ENCODE results near the gene FOXL1. TPM values are rescaled to one million over a fixed set of nuclear protein-coding genes. Genes with fewer than 3 reads are reported as not detected.
"Not testable (repeated sequence)": the region's sequence is repeated elsewhere in the genome, so short reads cannot be mapped to it uniquely, and the experiment has no call there.

FOXL1 gene
- total RNA-seq, 2 experiments from 2014 or later: not detected

DNA sequence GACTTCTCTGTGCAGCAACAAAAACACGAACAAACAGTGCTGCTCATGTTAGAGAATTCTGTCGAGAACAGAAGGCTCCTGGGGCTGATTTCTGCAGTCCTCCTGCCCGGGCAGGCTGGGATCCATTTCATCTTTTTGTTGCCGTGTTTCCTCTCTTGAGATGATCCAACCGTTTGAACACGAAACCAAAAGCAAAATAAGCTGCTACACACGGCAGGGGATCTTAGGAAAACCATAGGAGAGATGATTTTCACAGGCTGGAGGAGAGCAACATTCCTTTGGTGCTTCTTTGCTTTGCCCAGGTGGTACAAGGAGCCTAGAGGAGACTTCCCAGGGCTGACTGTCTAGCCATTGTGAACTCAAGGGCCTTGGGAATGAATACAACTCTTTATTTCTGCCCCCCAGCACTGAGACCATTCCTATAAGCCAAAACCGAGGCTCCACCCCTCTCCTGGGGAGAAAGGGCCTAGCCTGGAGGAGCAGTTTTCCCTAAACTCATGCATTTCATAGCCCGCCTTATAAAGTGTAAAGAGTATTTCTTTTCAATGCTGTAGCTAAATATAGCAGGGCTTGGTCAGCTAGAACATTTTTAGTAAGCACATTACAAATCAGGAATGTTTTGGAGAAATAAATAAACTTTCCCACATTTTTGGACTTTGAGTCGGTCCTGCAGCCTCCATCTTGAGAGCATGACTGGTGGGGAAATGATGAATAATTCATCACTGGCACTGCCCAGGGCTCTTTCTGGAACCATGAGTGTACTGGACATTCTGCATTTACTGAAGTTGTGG lies 7.7 kb downstream of the FOXL1 start:
- H3K4me3 Mint-ChIP-seq: no peak overlapping the region
- H3K9me3 Mint-ChIP-seq: no peaks in the 10 kb centered on the region
- H3K27ac Mint-ChIP-seq: no peak overlapping the region
- TF ChIP-seq, protein P1, sequence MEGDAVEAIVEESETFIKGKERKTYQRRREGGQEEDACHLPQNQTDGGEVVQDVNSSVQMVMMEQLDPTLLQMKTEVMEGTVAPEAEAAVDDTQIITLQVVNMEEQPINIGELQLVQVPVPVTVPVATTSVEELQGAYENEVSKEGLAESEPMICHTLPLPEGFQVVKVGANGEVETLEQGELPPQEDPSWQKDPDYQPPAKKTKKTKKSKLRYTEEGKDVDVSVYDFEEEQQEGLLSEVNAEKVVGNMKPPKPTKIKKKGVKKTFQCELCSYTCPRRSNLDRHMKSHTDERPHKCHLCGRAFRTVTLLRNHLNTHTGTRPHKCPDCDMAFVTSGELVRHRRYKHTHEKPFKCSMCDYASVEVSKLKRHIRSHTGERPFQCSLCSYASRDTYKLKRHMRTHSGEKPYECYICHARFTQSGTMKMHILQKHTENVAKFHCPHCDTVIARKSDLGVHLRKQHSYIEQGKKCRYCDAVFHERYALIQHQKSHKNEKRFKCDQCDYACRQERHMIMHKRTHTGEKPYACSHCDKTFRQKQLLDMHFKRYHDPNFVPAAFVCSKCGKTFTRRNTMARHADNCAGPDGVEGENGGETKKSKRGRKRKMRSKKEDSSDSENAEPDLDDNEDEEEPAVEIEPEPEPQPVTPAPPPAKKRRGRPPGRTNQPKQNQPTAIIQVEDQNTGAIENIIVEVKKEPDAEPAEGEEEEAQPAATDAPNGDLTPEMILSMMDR (IDR thresholded peaks at IDR 0.05): no peak
- ATAC-seq: no peak
- ChIA-PET CTCF (no interaction called here), POLR2A (interaction anchor here (0.7 to 1.7 kb wide), 2 partner anchors 79 to 515 kb away, joined by 3 to 5 read pairs; no protein-coding TSS in a partner anchor)
- H3K4me1 Mint-ChIP-seq (ENCODE audit: low read depth): no peaks in the 10 kb centered on the region
- DNase-seq: no peak
- intact Hi-C loops (cut with micrococcal nuclease): no loop called here
- H3K36me3 Mint-ChIP-seq (ENCODE audit: low read depth): no peaks in the 10 kb centered on the region
- H3K27me3 Mint-ChIP-seq: peaks cover 11% of the 10 kb centered on the region

DNA sequence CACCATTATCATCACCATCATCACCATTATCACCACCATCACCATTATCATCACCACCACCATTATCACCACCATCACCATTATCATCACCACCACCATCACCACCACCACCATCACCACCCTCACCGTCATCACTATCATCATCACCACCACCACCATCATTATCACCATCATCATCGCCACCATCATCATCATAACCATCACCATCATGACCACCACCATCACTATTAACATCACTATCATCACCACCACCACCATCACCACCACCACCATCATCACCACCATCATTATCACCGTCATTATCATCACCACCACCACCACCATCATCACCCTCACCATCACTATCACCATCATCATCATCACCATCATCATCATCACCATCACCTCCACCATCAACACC lies 9.1 kb downstream of the FOXL1 start:
- CTCF ChIA-PET: no interaction called here
- Mint-ChIP-seq H3K9me3 (no peaks in the 10 kb centered on the region), H3K4me3 (no peak overlapping the region), H3K27ac (no peak overlapping the region), H3K27me3 (peaks cover 16% of the 10 kb centered on the region), H3K4me1 (ENCODE audit: low read depth) (no peaks in the 10 kb centered on the region), H3K36me3 (ENCODE audit: low read depth) (no peaks in the 10 kb centered on the region)
- intact Hi-C loops (cut with micrococcal nuclease): no loop called here
- ATAC-seq: no peak
- no peak for DNase-seq
- POLR2A ChIA-PET: no interaction called here
- TF ChIP-seq, protein P1 (IDR thresholded peaks at IDR 0.05): no peak

DNA sequence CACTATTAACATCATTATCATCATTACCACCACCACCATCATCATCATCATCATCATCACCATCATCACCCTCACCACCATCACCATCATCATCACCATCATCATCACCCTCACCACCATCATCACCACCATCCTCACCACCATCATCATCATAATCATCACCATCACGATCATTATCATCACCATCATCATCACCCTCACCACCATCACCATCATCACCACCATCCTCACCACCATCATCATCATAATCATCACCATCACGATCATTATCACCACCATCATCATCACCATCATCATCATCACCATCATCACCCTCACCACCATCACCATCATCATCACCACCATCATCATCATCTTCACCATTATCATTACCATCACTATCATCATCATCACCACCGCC lies 9.6 kb downstream of the FOXL1 start:
- intact Hi-C loops (cut with micrococcal nuclease); DNase-seq; H3K4me1 Mint-ChIP-seq (ENCODE audit: low read depth); CTCF ChIA-PET; H3K4me3 Mint-ChIP-seq; ATAC-seq; POLR2A ChIA-PET; H3K9me3 Mint-ChIP-seq; H3K27ac Mint-ChIP-seq; H3K36me3 Mint-ChIP-seq (ENCODE audit: low read depth): not testable (repeated sequence)
- H3K27me3 Mint-ChIP-seq: peaks cover 16% of the 10 kb centered on the region

DNA sequence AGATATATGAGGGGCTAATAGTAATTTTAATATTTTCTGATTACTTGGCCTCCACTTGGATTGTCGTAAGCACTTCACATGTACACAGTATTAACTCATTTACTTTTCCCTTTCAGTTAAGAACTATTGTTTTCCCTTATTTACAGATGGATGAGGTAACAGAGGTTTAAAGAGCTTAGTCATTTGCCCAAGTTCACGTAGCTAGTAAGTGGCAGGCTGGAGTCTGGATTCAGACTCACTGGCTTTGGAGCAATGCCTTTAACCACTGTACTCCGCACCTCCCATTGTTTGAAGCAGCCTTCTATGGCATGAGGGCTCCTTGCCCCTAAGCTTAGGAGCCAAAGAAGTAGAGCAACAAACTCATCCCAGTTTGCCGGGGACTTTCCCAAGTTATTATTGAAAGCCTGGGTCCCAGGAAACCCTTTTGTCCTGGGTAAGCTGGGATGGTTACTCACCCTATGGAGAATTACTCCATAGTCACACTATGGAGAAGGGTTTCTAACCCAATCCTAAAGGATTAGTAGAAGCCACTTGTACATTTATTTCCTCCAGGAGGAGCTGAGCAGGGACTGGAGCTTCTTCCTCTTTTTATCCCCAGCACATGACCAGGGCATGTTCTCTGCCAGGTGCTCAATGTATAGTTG lies 12.3 kb downstream of the FOXL1 start:
- ChIA-PET CTCF (interaction anchor here (0.9 kb wide), 1 partner anchor 26 kb away, joined by 3 read pairs; no protein-coding TSS in a partner anchor), POLR2A (no interaction called here)
- no peak overlapping the region for H3K27ac Mint-ChIP-seq
- H3K36me3 Mint-ChIP-seq (ENCODE audit: low read depth): no peaks in the 10 kb centered on the region
- H3K4me1 Mint-ChIP-seq (ENCODE audit: low read depth): peaks cover 4% of the 10 kb centered on the region
- intact Hi-C loops (cut with micrococcal nuclease): no loop called here
- TF ChIP-seq, protein P1 (IDR thresholded peaks at IDR 0.05): no peak
- ATAC-seq: no peak
- H3K27me3 Mint-ChIP-seq: peaks cover 13% of the 10 kb centered on the region
- no peak for DNase-seq
- no peak overlapping the region for H3K4me3 Mint-ChIP-seq
- no peaks in the 10 kb centered on the region for H3K9me3 Mint-ChIP-seq

DNA sequence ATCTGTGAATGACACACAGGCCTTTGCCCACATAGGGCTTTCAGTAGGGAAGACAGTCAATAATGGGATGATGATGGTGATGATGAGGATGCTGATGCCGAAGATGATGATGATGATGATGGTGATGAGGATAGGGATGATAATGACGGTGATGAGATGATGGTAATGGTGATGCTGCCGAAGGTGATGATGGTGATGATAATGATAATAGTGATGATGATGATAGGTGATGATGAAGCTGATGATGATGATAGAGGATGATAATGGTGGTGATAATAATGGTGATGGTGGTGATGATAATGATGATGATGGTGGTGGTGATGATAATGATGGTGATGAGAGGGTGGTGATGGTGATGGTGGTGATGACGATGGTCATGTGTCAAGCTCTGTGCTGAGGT lies 12.9 kb downstream of the FOXL1 start:
- Mint-ChIP-seq H3K36me3 (ENCODE audit: low read depth) (no peaks in the 10 kb centered on the region), H3K9me3 (no peaks in the 10 kb centered on the region), H3K27ac (no peak overlapping the region), H3K4me1 (ENCODE audit: low read depth) (peaks cover 4% of the 10 kb centered on the region), H3K27me3 (peaks cover 13% of the 10 kb centered on the region), H3K4me3 (no peak overlapping the region)
- CTCF ChIA-PET: interaction anchor here (0.9 kb wide), 1 partner anchor 27 kb away, joined by 3 read pairs; no protein-coding TSS in a partner anchor
- ATAC-seq: no peak
- intact Hi-C loops (cut with micrococcal nuclease): no loop called here
- TF ChIP-seq, protein P1 (IDR thresholded peaks at IDR 0.05): no peak
- POLR2A ChIA-PET: no interaction called here
- no peak for DNase-seq
